GM12872 (cell line): Measurements from ENCODE around the gene RABGAP1L.

Experiments used
- TF ChIP-seq, protein P1 (sequence below): IDR thresholded peaks from 3 replicates; pipeline ENCODE4 v1.5.1; 2011; ENCODE audit warnings: low read depth, mild to moderate bottlenecking, low read length, moderate library complexity; ENCODE audit not compliant: insufficient read depth

The RABGAP1L gene

DNA sequence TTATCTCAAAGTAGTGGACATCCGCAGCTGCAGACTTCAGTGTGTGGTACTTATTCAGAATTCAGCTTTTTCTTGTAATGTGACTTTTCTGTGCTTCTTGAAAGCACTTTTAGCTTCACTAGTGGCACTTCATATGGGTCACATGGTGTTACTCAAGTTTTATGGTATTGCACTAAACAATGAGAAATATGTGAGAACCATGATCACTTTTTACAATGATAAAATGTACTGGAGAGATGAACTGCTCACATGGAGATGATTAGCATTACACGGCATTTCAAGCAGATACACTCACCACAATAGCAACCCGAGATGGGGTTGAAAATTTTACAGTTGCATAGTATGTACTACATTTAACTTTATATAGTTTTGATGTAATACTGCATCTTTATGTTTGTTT, 248.3 kb downstream of the RABGAP1L start:
- TF ChIP-seq, protein P1, sequence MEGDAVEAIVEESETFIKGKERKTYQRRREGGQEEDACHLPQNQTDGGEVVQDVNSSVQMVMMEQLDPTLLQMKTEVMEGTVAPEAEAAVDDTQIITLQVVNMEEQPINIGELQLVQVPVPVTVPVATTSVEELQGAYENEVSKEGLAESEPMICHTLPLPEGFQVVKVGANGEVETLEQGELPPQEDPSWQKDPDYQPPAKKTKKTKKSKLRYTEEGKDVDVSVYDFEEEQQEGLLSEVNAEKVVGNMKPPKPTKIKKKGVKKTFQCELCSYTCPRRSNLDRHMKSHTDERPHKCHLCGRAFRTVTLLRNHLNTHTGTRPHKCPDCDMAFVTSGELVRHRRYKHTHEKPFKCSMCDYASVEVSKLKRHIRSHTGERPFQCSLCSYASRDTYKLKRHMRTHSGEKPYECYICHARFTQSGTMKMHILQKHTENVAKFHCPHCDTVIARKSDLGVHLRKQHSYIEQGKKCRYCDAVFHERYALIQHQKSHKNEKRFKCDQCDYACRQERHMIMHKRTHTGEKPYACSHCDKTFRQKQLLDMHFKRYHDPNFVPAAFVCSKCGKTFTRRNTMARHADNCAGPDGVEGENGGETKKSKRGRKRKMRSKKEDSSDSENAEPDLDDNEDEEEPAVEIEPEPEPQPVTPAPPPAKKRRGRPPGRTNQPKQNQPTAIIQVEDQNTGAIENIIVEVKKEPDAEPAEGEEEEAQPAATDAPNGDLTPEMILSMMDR: no peak

DNA sequence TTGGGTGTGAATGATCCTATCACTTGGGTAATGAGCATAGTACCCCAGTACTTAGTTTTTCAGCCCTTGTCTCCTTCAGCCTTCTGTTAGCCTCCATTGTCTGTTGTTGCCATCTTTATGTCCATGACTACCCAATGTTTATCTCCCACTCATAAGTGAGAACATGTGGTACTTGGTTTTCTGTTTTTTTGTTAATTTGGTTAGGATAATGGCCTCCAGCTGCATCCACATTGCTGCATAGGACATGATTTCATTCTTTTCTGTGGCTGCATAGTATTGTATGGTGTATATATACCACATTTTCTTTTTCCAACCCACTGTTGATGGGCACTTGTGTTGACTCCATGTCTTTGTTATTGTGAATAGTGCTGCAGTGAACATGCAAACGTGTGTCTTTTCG, 248.8 kb downstream of the RABGAP1L start:
- TF ChIP-seq, protein P1: no peak

DNA sequence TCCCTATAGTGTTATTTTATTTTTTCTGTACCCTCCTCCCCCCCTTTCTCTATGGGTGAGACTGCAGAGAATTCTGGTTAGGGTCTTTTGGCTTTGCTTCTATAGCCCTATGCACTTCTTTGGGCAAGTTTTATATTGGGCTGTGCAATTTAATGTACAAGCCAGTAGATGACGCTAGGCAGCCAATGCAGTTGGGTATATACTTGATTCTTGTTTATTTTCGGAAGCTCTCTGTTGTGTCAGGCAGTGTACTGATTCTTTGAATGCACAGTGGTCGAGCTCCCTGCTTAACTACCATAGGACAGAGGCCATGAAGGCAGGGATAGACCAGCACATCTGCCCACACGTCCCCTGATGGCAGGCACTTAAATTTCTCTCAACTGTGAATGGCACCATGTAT, 254.3 kb downstream of the RABGAP1L start:
- TF ChIP-seq, protein P1: peak; percentile 37; the same call in 2 of the 3 replicates

DNA sequence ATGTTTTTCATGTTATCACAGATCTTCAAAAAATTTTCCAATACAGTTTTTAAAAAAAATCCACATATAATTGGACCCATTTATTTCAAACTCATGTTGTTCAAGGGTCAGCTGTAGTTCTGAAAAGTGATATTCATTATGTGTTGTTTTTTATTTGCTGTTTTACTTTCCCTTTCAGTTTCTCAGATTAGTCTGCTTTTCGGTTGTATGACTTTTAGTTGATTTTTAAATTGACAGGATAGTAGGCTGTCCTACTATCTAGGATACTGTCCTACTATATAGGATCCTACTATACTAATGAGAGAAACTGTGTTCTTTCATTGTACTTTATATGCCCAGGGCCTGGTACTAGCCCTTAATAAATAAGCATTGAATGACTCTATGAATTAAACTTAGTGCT, 254.9 kb downstream of the RABGAP1L start:
- TF ChIP-seq, protein P1: no peak

DNA sequence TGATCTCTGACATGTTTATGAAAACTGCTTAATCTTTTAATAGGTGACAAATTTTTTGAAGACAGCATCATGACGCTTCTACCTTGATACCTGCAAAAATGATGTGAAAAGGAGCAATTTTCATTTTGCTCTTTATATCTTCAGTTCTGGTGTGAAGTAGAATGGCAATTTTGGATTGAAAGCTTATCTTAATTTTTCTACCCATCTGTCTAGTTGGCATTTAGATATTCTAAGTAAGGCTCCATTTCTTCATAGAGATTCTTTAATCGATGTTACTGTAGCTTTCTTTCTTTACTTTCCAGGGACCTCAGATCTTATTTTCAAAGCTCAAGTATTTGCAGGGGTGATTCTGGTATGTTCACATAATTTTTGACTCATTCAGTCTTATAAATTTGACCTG, 256.2 kb downstream of the RABGAP1L start:
- TF ChIP-seq, protein P1: no peak

DNA sequence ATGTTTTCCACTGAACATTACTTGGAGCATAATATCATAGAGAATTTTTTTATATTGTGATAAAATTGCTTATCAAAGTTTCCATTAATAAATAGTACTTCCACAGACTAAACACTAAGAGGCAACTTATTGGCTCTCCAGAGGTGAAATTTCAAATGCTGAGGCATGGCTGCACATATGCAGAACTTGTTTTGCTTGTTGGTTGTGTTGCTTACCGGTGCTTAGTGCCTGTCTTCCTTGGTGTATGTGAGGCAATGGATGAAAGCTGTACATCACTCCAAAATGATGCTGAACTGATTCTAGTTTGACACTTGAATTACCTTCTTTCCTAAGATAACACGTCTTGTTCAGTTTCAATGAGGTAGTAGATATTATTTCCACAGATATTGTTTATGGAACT, 258.6 kb downstream of the RABGAP1L start:
- TF ChIP-seq, protein P1: no peak

DNA sequence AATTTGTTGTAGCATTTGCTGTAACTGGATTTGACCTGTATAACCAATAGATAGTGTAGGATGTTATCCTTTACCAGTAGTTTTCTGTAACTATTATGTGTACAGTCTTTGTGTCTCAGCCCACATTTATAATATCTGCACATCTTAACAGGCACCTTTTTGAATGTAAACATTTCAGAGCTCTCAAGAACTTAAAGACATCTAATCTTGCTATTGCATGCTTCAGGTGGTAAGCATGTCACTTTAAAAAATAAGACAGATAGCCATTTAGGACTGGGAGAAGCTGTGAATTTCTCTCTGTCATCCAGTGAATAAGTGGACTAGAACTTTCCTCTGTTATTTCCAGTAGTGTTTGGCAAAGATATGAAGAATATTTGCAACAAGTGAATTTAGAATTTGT, 265.8 kb downstream of the RABGAP1L start:
- TF ChIP-seq, protein P1: no peak

DNA sequence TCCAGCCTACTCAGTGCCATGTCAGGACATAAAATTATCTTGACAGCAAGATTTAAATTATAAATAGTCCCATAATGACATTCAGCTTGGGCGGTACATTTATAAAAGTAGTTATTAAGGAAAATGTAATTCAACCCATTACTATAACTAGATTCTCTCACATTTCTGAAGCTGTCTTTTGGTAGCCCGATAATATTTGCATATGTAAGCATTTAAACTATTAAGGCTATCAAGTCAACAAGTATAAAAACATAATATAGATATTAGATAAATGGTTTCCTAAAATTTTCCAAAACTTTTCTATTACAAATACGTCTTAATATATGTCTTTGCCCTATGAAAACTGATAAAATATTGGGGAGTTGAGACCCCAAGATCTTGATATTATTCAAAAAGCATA, 266.8 kb downstream of the RABGAP1L start:
- TF ChIP-seq, protein P1: no peak
